PFSK-1 (cell line): ENCODE results near the gene IL4.

Source experiments
- POLR2AphosphoS5 ChIP-seq: IDR thresholded peaks from 2 replicates; pipeline ENCODE4 v1.6.1; 2012; ENCODE audit warnings: low read depth, mild to moderate bottlenecking, control low read depth, low read length, moderate library complexity
- REST ChIP-seq, 2 experiments: IDR thresholded peaks; 2 replicates each; pipeline versions ENCODE4 v1.6.1 to v1.8.0; 2011 to 2012; ENCODE audit warnings: low read depth in 2 of 2, low read length in 2 of 2, control low read depth in 1 of 2, inconsistent platforms in 1 of 2, mild to moderate bottlenecking in 1 of 2, moderate library complexity in 1 of 2; ENCODE audit not compliant: insufficient read depth in 1 of 2
- SIN3A ChIP-seq: IDR thresholded peaks from 2 replicates; pipeline ENCODE4 v1.6.1; 2012; ENCODE audit warnings: mild to moderate bottlenecking, low read length, moderate library complexity, borderline replicate concordance; ENCODE audit not compliant: insufficient read depth
- TAF1 ChIP-seq: IDR thresholded peaks from 2 replicates; pipeline ENCODE4 v1.6.1; 2012; ENCODE audit warnings: low read length, control low read depth, borderline replicate concordance; ENCODE audit not compliant: insufficient read depth

GRCh38 chr5:132635873-132636272 lies 37.9 kb upstream of the IL4 start:
- TF ChIP-seq TAF1 (no peak), POLR2AphosphoS5 (no peak), REST (IDR thresholded peaks at IDR 0.05; ENCODE audit: insufficient read depth in 1 of 2, low read depth in 2 of 2, low read length in 2 of 2) (no peak), SIN3A (no peak)
